ENCODE results near the gene DNASE2.
"Not testable (repeated sequence)": the region's sequence is repeated elsewhere in the genome, so short reads cannot be mapped to it uniquely, and the experiment has no call there.

DNASE2 gene

GRCh38 chr19:12865746-12866415 lies 15.4 kb downstream of the DNASE2 start:
- no peak for DNase-seq (ENCODE audit: low read depth in 2 of 3, low spot score in 1 of 3)

GRCh38 chr19:12864721-12865715 lies 16.2 kb downstream of the DNASE2 start:
- no peak for DNase-seq (ENCODE audit: low read depth in 2 of 3, low spot score in 1 of 3)

- DNase-seq (ENCODE audit: low read depth in 2 of 3, low spot score in 1 of 3) = no peak
Observed at GRCh38 chr19:12864143-12864542, 17.1 kb downstream of the DNASE2 start.

- DNase-seq (ENCODE audit: low read depth in 2 of 3, low spot score in 1 of 3) = no peak
Observed at GRCh38 chr19:12859546-12859945, 21.7 kb downstream of the DNASE2 start.

- DNase-seq (ENCODE audit: low read depth in 2 of 3, low spot score in 1 of 3) = no peak
Observed at GRCh38 chr19:12858041-12858928, 23.0 kb downstream of the DNASE2 start.

- no peak for DNase-seq (ENCODE audit: low read depth in 2 of 3, low spot score in 1 of 3)
Observed at GRCh38 chr19:12856653-12857052, 24.6 kb downstream of the DNASE2 start.

- DNase-seq (ENCODE audit: low read depth in 2 of 3, low spot score in 1 of 3) = peak; percentile 78 to 93 (median 84)
Observed at GRCh38 chr19:12847159-12848139, 33.8 kb downstream of the DNASE2 start.

- not testable (repeated sequence) for DNase-seq (ENCODE audit: low read depth in 2 of 3, low spot score in 1 of 3)
Observed at GRCh38 chr19:12846613-12847012, 34.6 kb downstream of the DNASE2 start.

- DNase-seq (ENCODE audit: low read depth in 2 of 3, low spot score in 1 of 3) = no peak
Observed at GRCh38 chr19:12843999-12844732, 37.1 kb downstream of the DNASE2 start.

GRCh38 chr19:12843328-12843727 lies 37.9 kb downstream of the DNASE2 start:
- no peak for DNase-seq (ENCODE audit: low read depth in 2 of 3, low spot score in 1 of 3)

GRCh38 chr19:12842511-12842910 lies 38.7 kb downstream of the DNASE2 start:
- DNase-seq (ENCODE audit: low read depth in 2 of 3, low spot score in 1 of 3) = no peak

GRCh38 chr19:12841094-12841493 lies 40.2 kb downstream of the DNASE2 start:
- DNase-seq (ENCODE audit: low read depth in 2 of 3, low spot score in 1 of 3) = no peak

GRCh38 chr19:12840091-12841079 lies 40.9 kb downstream of the DNASE2 start:
- peak; percentile 59 to 69 (median 66) for DNase-seq (ENCODE audit: low read depth in 2 of 3, low spot score in 1 of 3)

- DNase-seq (ENCODE audit: low read depth in 2 of 3, low spot score in 1 of 3) = no peak
Observed at GRCh38 chr19:12838886-12839756, 42.1 kb downstream of the DNASE2 start.

- DNase-seq (ENCODE audit: low read depth in 2 of 3, low spot score in 1 of 3) = peak in 1 of 3 donors; percentile 55
Observed at GRCh38 chr19:12838182-12838885, 42.9 kb downstream of the DNASE2 start, which contains the start of gene MAST1. Gene MAST1 (plus strand): TSS chr19:12838515. CDS start chr19:12838573, 58 bp downstream.

- DNase-seq (ENCODE audit: low read depth in 2 of 3, low spot score in 1 of 3) = no peak
Observed at GRCh38 chr19:12837225-12837624, 44.0 kb downstream of the DNASE2 start.

All from stimulated activated CD4-positive, alpha-beta T cell treated with anti-CD3 and anti-CD28 coated beads, Interleukin-12 subunit alpha, Interleukin-12 subunit beta, amount 100 ng/mL, for 48 hours (primary cell).